GM19099 (cell line): ENCODE measurements around the gene XYLT2.

Experiments
- POLR2A ChIP-seq: IDR thresholded peaks from 3 replicates; pipeline ENCODE4 v1.6.1; 2011; ENCODE audit warnings: low read depth; ENCODE audit not compliant: insufficient read length; ENCODE audit errors: extremely low read depth

Gene XYLT2

DNA sequence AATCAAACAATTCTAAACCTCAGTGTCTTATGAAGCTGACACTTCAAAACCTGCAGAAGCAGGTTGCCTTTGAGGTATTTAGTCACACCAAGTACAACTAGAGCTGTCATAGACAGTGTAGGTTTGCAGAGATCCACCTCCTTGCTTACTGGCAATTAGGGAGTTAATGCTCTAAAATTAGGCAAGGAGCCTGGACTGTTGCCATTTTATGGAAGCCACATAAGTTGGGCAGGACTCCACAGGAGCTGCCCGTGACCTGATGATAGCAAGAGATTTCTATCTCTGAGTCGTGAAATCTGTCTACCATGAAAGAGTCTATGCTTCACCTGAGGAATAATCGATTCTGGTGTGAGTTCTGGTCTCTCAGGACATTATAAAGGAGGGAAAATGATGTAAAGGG is 36.0 kb downstream of the XYLT2 start:
- no peak for TF ChIP-seq POLR2A

- no peak for TF ChIP-seq POLR2A
Observed at GRCh38 chr17:50382931-50383330, 37.0 kb downstream of the XYLT2 start.

DNA sequence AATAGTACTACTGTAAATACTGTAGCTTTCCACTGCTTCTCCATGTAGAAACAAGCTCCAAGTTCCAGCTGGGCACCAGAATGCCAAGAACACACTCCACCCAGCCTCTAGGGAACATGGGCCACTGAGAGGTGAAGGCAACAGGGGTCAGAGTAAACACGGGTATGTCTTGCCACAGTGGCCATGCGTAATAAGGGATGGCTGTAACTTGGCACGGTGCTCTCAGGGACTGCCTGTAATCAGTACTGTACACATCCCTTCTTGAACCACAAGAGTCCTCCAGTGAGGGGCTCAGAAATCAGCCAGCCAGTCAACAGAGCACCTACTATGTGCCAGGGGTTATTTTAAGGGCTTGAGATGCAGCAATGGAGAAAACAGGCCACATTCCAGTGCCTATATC is 40.6 kb downstream of the XYLT2 start:
- TF ChIP-seq POLR2A: no peak

DNA sequence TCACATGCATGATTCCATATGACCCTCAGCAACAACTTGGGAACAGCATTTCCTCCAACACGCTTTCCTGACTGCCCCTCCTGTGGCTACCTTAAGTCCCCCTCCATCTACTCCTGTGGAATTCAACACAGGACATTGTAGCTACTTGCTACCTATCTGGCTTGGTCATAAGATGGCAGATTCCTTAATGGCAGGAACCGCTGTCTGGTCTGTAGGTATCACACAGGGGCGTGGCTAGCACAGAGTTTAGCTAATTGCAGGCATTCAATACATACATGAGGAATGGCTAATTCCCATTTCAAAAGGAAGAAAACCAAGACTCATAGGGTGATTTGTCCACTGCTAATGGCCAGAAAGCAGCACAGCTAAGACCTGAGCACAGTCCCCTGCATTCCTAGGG is 42.8 kb downstream of the XYLT2 start:
- TF ChIP-seq POLR2A: no peak

GRCh38 chr17:50389534-50389933 is 43.6 kb downstream of the XYLT2 start:
- TF ChIP-seq POLR2A: no peak

GRCh38 chr17:50392621-50393020 is 46.7 kb downstream of the XYLT2 start:
- TF ChIP-seq POLR2A: no peak

DNA sequence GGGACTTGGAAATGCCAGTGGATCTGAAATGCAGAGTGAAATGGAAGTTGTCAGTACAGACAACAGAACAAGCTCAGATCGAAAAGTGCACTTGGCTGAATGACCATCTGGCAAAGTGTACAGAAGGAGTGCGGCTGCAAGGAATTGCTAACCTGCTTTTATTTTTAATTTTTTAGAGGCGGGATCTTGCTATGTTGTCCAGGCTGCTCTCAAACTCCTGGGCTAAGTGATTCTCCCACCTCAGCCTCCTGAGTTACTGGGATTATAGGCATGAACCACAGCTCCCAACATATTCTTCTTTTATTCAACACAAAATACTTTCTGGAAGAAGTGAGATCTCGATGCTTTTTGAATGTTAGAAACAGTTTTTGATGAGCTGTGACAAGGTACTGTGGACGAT is 47.8 kb downstream of the XYLT2 start:
- no peak for TF ChIP-seq POLR2A

GRCh38 chr17:50394711-50395110 is 48.8 kb downstream of the XYLT2 start:
- TF ChIP-seq POLR2A: no peak

GRCh38 chr17:50396261-50397110 is 50.6 kb downstream of the XYLT2 start:
- no peak for TF ChIP-seq POLR2A

GRCh38 chr17:50397111-50397918 is 51.4 kb downstream of the XYLT2 start, which contains the start of gene LRRC59:
Gene LRRC59 (minus strand): TSS chr17:50397523. CDS start chr17:50397317, 206 bp downstream.
- TF ChIP-seq POLR2A: peak; percentile 93

DNA sequence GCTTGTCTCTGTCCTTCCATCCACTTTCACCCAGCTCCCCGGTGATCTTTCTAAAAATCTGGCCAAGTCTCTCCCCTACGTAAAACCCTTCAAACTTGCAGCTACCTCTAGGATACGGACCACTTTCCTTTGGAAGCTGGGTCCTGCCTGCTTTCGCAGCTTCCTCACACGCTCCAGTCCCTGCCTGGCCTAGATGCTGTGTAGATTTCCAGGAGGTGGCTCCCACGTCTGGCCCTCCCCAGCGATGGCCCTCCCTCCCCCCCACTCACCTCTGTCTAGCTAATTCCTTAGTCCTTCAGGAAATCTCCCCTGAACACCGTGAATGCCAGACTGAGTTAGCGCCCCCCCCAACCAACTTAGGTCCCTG is 52.0 kb downstream of the XYLT2 start:
- TF ChIP-seq POLR2A: no peak

DNA sequence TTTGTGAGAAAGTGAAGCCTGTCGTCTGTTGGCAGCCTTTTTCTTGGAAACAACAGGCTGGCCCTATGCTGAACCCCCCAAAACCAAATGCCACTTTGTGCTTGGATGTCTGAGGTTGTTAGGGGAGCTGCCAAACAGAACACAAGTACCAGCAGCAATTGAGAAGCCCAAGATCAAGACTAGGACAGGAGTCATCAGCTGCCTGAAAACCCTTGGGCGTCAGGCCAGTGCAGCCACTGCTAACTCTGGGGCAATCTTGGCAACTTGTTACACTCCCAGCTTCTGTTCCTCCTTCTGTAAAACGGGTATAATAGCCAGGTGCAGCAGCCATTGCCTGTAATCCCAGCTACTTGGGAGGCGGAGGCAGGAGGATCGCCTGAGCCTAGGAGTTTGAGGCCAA is 60.7 kb downstream of the XYLT2 start:
- TF ChIP-seq POLR2A: no peak

GRCh38 chr17:50407921-50408320 is 62.0 kb downstream of the XYLT2 start:
- TF ChIP-seq POLR2A: no peak
